ENCODE measurements around the gene SMC5.
"Not testable (repeated sequence)": the region's sequence is repeated elsewhere in the genome, so short reads cannot be mapped to it uniquely, and the experiment has no call there.

The SMC5 gene

DNA sequence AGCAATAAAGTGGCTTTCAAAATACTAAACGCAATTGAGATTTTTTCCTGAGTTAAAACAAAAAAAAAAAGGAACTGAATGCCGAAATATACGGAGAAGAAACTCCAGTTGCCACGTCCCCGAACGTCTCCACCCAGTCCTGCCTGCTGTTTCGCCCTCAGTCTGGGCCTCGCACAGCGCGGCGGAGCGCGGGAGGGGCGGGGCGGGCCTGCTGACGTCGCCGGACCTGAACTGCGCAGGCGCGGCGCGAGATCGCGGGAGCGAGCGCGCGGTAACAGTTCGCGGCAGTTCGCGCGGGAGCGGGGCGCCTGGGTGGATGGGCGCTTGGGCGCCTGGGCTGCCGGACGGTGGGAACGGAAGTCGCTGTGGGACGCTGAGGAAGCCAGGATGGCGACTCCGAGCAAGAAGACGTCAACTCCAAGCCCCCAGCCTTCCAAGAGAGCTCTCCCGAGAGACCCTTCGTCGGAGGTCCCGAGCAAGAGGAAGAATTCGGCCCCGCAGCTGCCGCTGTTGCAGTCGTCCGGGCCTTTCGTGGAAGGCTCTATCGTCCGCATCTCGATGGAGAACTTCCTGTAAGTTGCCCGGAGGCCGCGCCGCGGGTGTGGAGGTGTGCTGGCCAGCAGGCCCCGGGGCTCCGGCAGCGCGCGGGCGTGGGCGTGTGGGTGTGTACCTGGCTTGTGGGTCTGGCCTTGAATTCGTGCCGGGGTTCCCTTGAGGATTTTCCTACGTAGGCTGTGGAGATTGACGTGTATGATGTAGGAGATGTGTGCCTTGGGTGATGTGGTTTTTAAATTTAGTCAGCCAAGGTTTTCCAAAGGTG, at the start of gene SMC5:
Gene SMC5 (plus strand): TSS at position 287 of the 820 bp plus-strand sequence. CDS start 101 bp downstream, at position 388.
- DNase-seq (ENCODE audit: extremely low read depth in 1 of 2, low read depth in 1 of 2), result peak; percentile 77 to 82

DNA sequence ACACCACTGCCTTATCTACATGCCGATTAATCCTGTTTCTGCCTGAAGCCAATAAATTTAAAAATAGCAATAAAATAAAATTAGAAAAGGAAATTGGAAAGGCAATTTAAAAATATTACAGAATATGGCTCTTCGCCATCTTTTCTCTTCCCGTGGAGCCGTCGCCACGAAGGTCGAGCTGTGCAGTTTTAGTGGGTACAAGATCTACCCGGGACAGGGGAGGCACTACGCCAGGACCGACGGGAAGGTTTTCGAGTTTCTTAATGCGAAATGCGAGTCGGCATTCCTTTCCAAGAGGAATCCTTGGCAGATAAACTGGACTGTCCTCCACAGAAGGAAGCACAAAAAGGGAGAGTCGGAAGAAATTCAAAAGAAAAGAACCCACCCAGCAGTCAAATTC, 41.7 kb upstream of the SMC5 start:
- DNase-seq (ENCODE audit: extremely low read depth in 1 of 2, low read depth in 1 of 2), result no peak

DNA sequence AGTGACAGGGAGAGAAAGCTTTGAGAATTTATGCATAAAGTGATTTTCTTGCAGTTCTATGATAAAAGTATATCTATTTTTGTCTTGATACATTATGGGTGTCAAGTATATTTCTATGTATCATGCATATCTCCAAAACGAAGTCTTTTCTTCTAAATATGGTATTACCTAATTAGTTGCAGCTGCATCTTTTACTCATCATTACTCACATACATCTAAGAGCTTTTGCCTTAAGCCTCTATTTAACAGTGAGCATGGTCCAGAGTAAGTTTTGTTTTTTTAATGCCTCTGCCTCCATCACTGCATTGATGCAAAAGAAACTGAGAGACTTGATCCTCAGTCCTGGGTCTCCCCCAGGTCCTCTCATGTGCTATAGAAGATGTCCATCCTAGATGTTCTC, 40.0 kb upstream of the SMC5 start:
- no peak for DNase-seq (ENCODE audit: extremely low read depth in 1 of 2, low read depth in 1 of 2)

DNA sequence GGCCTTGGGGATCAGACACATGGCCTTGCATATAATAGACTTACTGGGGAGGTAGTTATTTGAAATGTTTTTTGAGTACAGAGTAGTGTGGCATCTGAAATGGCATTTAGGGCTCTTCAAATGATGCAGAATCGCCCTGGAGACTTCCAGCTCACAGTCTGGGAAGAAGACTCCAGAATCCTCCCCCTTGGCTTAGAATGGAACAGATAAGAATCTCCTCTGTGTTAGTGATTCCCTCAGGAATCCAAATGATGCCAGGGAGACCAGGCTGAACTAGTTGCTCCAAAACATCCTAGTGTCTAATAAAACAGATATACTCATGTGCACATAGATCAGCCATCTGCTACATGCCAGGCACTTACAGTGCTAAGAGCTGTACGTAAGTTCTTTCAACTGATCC, 38.6 kb upstream of the SMC5 start:
- no peak for DNase-seq (ENCODE audit: extremely low read depth in 1 of 2, low read depth in 1 of 2)

DNA sequence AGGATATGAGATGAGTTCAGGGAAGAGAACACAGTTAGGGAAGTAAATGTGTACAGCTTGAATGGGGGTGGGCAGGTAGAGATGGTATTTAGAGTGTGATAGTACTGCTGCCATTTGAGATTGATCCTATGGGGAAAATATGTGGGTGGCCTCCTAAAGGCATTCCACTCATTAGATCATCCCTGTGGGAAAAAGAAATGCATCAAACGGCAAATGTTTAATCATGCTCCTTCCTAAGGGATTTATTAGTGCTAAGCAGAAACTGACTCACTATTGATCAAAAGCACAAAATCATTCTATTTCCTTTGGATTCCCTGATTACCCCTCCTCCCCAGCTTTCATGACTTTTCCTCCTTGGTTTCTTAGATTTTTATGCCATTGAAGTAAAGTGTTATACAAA, 36.4 kb upstream of the SMC5 start:
- DNase-seq (ENCODE audit: extremely low read depth in 1 of 2, low read depth in 1 of 2), result no peak

DNA sequence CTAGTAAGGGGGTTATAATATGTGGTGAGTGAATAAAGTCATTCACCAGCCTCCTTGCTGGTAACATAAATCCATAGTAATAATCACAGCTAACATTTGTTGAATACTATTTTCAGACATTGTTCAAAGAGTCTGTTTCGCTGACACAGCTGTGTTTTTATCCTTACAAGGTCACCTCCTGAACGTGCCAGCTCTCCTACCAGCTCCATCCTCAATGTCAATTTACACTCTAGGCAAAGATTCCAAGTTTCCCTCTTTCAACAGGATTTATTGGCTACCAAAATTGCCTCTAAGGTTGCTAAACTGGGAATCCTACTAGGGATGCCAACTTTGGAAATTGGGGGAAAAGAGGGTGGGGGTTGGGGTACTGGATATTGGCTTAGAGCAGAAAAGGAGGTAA, 30.7 kb upstream of the SMC5 start:
- no peak for DNase-seq (ENCODE audit: extremely low read depth in 1 of 2, low read depth in 1 of 2)

DNA sequence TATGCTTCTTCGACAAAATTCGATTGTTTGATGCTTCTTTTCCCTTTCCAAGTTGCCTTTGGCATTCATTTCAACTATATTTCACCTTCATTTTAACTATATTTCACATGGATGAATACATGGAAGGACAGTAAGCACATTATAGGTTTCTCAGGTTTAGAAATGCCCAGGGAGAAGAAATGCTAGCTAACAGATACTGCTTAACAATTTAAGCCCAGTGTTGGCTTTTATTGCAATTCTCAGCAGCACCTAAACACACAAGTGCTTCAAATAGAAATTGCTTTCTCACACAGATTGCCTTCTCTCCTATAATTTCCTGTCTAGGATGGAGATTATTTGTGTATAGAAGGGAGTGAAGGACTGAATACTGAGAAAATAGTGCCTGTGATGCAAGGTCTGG, 30.2 kb upstream of the SMC5 start:
- no peak for DNase-seq (ENCODE audit: extremely low read depth in 1 of 2, low read depth in 1 of 2)

DNA sequence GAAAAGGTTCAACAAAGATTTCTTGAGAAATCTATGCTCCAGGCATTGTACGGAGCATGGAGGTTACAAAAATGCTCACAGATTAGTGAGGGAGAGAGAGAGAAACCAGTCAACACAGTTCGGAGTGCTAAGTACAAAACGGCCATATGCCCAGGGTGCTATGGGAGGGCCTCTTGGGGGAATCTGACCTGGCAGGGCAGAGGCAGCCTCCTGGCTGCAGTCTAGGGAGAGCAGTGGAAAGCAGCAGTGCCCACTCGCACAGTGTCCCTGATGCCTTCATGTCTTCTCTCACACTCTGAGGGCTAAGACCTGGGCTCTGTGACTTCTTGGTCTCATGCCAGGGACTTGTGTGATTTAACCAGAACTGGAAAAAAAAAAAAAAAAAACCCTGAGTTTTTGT, 29.8 kb upstream of the SMC5 start:
- DNase-seq (ENCODE audit: extremely low read depth in 1 of 2, low read depth in 1 of 2), result no peak

DNA sequence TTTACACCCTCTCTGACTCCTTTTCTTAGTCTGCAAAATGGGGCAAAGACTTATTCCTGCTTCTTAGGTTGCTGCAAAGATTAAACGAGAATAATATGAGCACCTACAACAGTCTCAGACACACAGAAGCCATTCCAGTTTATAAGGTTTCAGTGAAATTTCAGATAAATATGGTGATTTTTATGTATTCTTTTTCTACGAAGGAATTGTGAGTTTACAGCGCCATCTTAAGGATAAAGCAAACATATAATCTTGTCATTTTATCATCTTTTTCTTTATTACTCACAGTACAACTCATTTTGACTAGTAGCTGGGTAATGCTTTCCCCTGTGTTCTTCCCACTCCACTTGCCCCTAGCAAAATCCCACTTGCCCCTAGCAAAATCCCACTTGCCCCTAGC, 29.2 kb upstream of the SMC5 start:
- no peak for DNase-seq (ENCODE audit: extremely low read depth in 1 of 2, low read depth in 1 of 2)

DNA sequence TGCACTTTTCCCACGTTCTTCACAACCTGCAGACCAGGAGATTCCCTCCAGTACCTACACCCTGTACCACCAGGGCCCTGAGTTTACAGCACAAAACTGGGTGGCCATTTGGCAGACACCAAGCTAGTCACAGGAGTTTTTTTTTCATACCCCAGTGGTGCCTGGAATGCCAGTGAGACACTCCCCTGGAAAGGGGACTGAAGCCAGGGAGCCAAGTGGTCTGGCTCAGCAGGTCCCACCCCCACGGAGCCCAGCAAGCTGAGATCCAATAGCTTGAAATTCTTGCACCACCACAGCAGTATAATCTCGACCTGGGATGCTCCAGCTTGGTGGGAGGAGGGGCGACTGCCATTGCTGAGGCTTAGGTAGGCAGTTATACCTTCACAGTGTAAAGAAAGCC, 26.3 kb upstream of the SMC5 start:
- no peak for DNase-seq (ENCODE audit: extremely low read depth in 1 of 2, low read depth in 1 of 2)

DNA sequence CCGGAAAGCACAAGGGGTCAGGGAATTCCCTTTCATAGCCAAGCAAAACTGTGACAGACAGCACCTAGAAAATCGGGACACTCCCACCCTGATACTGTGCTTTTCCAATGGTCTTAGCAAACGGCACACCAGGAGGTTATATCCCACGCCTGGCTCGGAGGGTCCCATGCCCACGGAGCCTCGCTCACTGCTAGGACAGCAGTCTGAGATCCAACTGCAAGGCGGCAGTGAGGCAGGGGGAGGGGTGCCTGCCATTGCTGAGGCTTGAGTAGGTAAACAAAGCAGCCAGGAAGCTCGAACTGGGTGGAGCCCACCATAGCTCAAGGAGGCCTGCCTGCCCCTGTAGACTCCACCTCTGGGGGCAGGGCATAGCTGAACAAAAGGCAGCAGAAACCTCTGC, 24.6 kb upstream of the SMC5 start:
- not testable (repeated sequence) for DNase-seq (ENCODE audit: extremely low read depth in 1 of 2, low read depth in 1 of 2)

DNA sequence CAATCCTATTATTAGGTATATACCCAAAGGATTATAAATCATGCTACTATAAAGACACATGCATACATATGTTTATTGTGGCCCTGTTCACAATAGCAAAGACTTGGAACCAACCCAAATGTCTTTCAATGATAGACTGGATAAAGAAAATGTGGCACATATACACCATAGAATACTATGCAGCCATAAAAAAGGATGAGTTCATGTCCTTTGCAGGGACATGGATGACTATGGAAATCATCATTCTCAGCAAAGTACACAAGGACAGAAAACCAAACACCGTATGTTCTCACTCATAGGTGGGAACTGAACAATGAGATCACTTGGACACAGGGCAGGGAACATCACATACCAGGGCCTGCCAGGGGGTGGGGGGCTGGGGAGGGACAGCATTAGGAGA, 12.8 kb upstream of the SMC5 start:
- not testable (repeated sequence) for DNase-seq (ENCODE audit: extremely low read depth in 1 of 2, low read depth in 1 of 2)

DNA sequence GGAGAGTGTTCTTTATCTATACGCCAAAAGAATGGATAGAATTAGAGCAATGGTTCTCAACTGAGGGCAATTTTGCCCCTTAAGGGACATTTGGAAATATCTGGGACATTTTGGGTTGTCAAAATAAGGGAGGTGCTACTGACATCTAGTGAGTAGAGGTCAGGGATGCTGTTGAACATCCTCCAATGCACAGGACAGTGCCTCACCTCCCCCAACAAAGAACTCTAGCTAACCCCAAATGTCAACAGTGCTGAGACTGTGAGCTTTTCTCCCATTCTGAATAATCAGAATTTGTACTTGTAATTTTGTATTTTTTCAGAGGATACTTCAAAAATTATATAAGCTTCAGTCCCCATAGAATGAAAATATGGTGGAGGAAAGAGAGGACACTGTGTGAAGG, 8.6 kb upstream of the SMC5 start:
- DNase-seq (ENCODE audit: extremely low read depth in 1 of 2, low read depth in 1 of 2), result no peak

DNA sequence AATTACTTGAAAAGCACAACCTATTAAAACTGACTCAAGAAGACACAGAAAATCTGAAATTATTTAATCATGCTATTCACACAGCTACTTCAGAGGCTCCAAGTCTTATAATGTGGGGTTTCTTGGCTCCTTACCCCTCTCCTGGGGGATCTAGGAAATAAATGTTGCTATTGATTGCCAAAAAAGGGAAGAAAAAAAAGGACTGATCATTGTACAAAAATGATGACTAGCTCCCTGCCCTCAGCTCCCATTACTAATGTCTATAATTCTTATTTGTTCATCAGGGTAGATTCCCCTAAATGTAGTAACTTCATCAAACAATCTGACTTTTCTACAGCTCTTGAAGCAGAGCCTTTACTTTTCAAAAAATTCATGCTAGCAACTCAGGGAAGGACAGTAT, 3.3 kb upstream of the SMC5 start:
- no peak for DNase-seq (ENCODE audit: extremely low read depth in 1 of 2, low read depth in 1 of 2)

DNA sequence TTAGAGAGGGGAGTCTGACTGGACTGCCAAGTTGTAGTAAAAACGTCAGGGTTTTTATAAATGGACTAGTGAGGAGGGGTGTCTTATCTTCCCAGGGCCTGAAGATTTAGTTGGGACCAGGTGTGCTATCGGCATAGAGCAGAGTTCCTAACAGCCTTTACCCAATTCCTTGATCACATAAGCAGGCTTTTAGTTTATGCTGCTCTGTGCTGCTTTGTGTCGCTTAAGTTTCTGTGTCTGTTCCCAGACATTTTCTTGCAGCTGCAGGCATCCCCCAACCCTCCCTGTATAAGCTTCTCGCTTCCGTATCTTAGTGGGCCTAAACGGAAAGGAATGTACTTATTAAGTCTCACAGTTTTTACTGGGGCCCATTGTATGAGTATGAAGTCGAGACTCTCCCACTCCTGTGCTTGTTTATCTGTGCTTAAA, 2.6 kb upstream of the SMC5 start:
- no peak for DNase-seq (ENCODE audit: extremely low read depth in 1 of 2, low read depth in 1 of 2)

DNA sequence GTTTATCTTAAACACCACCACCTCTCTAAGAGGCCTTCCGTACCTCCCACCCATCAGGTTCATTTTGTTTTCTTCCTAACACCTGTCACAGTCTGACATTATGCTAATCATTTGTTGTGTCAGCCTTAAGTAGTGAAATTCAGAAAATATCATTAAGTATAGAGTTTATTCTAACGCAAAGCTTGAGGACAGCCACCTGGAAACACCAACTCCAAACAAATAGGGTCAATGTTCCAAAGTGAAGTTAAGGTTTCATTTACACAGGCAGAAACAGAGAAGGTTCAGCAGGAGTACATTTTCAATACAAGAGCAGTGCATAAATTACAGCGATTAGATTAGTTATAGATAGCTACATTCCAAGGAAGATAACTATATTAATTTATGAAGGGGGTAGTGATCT, 1.3 kb upstream of the SMC5 start:
- DNase-seq (ENCODE audit: extremely low read depth in 1 of 2, low read depth in 1 of 2), result no peak

DNA sequence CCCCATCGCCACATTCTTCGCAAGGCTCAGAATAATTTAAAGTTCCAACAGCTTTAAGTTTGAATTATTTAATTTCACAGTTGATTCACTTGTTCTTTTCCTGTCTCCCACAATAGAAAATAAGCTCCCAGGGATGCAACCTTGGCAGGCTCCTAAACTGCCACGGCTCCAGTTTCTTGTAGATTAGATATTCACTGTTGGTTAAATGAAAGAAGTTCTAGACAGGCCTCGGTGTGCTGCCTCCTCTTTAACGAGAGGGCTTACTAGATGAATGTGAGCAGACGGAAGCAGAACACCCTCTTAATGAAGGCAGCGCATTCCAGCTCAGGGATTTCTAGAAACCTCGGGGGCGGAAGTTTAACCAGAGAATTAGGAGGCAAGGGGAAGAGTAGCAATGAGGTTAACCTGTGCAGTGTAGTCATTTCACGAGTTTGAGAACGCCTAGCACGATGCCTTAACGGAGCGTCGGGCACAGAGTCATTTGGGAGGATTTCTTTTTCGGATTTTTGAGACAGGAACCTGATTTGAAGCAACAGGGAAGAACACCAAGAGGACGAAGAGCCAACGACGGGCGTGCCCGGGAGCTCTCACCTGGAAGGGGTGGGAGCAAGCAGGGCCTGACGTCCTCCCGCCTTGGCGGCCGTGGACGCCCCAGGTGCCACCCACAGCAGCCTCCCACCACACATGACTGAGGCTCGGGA, 637 bp upstream of the SMC5 start:
- DNase-seq (ENCODE audit: extremely low read depth in 1 of 2, low read depth in 1 of 2), result peak; percentile 11 to 17

DNA sequence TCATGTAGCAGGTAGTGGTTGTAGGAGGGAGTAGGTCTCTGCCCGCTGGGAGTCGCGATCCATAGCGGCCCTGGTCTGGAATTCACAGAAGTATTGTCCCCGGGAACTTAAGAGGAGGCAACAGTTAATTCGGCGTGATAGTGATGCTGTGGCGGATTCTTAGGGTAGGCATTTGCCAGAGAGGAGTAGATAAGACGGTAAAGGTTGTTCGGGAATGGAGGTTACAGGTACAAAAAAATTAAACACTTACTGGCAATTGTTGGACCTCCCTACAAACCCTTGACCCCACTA, 679 bp downstream of the SMC5 start:
- no peak for DNase-seq (ENCODE audit: extremely low read depth in 1 of 2, low read depth in 1 of 2)

DNA sequence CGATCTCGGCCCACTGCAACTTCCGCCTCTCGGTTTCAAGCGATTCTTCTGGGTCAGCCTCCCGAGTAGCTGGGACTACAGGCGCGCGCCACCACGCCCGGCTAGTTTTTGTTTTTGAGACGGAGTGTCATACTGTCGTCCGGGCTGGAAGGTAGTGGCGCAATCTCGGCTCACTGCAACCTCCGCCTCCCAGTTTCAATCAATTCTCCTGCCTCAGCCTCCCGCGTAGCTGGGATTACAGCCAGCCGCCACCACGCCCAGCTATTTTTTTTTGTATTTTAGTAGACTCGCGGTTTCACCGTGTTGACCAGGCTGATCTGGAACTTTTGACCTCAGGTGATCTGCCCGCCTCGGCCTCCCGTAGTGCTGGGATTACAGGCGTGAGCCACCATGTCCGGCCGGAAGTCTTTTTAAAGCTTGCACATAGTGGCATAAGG, 1.2 kb downstream of the SMC5 start:
- no peak for DNase-seq (ENCODE audit: extremely low read depth in 1 of 2, low read depth in 1 of 2)

DNA sequence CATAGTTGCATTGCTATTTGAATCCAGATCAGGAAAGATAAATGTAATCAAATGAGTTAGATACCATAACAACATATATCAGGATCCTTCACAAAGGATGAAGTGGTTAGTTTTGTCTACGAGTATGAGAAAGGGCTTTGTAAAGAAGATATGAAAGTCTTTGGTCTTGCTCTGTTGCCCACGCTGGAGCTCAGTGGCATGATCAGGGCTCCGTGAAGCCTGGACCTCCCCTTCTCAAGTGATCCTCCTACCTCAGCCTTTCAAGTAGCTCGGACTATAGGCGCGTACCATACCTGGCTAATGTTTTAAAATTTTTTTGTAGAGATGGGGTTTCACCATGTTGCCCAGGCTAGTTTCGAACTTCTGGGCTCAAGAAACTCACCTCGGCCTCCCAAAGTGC, 1.8 kb downstream of the SMC5 start:
- no peak for DNase-seq (ENCODE audit: extremely low read depth in 1 of 2, low read depth in 1 of 2)

DNA sequence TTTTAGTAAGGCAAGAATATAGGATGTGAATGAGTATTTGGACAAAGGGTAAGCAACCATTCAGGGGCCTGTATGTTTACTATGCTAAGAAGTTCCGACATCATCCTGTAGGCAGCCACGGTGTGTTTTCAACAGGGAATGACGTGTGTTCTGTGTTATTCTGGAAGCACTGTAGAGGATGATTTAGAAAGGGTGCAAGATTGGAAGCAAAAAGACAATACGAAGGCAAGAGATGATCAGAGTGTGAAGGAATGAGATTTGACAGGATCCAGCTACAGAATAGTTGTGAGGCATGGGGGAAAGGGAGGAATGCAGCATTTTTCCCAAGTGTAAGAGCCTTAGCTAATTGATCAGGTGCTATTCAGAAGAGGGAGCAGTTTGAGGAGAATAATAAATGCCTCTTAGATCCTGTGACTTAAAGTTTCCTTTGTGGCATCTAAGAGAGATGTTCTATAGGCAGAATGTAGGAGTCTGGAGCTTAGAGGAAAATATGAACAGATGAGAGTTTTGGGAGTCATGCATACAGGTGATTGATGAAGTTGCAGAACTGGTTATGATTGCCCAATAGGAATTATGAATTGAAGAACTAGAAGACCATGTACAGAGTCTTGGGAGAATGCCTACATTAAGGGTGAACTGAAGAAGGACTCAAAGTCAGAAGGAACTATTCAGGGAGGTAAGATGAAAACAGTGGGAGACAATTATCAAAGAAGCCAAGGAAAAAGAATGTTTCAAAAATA, 2.5 kb downstream of the SMC5 start:
- DNase-seq (ENCODE audit: extremely low read depth in 1 of 2, low read depth in 1 of 2), result no peak

DNA sequence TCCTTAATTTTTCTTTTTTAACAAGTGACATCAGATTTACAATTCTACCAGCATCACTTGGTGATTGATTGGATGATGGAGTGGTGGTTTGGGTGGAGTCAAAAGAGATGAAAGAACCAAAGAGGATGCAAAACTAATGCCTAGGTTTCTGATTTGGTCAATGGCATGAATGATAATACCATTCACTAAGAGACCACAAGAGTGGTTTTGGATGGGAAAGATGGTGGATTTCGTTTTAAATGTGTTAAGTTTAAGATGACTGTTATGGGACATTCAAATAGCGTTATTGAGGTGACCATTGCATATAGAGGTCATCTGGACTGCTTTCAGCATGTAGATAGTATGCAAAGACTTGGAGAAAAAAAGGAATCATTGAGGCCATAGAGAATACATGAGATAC, 3.6 kb downstream of the SMC5 start:
- DNase-seq (ENCODE audit: extremely low read depth in 1 of 2, low read depth in 1 of 2), result no peak

All from stimulated activated CD8-positive, alpha-beta memory T cell treated with anti-CD3 and anti-CD28 coated beads, Interleukin-7, amount 100 ng/mL, for 48 hours (primary cell).